Epithelial cell of proximal tubule (primary cell): ENCODE data around the gene CT47C1. TPM values are rescaled to one million over a fixed set of nuclear protein-coding genes. Genes with fewer than 3 reads are reported as not detected.

Experiments
- DNase-seq: peaks from one replicate; pipeline ENCODE4 v3.0.0-alpha.2; 2011; ENCODE audit warnings: low read depth
- H3K4me3 ChIP-seq: 2 replicates; pipeline ENCODE4 v1.5.1; 2011; ENCODE audit warnings: low read depth, mild to moderate bottlenecking, low read length
- total RNA-seq: library from RNA; depleted of rRNA; stranded (reverse); fragments of >200 nt; gene quantifications from 2 replicates; pipeline ENCODE4 v1.2.3, GENCODE V29; 2015
- TF ChIP-seq, protein P1 (sequence below): conservative IDR thresholded peaks from 2 replicates; pipeline ENCODE4 v1.5.1; 2012; ENCODE audit warnings: low read depth, mild to moderate bottlenecking, low read length

CT47C1 gene
- total RNA-seq, 1 donor from 2014 or later, result not detected

DNA sequence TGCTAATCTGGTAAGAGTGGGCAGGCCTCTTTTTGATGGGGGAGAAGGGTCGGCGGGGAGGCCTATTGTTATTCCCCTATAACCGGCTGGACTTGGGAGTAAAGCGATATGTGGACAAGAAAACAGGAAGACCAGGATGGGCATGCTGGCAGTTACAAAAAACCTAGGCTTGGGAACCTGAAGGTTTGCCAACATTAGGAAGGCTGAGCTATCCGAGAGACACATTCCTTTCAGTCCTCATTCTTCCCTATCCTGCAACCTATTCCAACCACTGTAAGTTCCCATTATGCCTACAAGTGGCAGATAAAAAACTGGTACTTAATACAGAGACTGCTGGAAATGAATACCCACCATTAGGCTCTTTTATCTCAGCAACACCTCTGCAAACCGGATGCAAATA, 32.4 kb upstream of the CT47C1 start:
- TF ChIP-seq, protein P1, sequence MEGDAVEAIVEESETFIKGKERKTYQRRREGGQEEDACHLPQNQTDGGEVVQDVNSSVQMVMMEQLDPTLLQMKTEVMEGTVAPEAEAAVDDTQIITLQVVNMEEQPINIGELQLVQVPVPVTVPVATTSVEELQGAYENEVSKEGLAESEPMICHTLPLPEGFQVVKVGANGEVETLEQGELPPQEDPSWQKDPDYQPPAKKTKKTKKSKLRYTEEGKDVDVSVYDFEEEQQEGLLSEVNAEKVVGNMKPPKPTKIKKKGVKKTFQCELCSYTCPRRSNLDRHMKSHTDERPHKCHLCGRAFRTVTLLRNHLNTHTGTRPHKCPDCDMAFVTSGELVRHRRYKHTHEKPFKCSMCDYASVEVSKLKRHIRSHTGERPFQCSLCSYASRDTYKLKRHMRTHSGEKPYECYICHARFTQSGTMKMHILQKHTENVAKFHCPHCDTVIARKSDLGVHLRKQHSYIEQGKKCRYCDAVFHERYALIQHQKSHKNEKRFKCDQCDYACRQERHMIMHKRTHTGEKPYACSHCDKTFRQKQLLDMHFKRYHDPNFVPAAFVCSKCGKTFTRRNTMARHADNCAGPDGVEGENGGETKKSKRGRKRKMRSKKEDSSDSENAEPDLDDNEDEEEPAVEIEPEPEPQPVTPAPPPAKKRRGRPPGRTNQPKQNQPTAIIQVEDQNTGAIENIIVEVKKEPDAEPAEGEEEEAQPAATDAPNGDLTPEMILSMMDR, result no peak
- no peak for DNase-seq
- H3K4me3 ChIP-seq, result no peak overlapping the region

DNA sequence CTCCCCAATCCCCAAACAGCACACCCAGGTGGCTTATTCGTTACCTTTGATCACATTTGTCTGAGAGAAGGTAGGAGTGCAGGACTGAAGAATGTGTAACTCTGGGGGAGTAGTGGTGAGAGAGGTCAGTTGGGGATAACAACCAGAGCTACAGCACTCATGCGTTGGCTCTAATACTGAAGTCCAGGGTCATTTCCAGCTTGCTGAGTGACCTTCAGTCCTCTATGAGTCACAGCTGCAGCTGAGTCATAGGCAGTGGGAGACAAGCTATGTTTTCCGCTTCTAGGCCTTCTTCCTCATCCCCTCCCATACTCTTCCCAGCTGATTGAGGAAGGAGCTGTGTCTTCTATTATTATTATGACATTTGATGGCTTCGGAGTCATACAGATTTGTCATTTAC, 31.6 kb upstream of the CT47C1 start:
- DNase-seq, result peak; percentile 49
- H3K4me3 ChIP-seq, result no peak overlapping the region
- TF ChIP-seq, protein P1, result no peak

DNA sequence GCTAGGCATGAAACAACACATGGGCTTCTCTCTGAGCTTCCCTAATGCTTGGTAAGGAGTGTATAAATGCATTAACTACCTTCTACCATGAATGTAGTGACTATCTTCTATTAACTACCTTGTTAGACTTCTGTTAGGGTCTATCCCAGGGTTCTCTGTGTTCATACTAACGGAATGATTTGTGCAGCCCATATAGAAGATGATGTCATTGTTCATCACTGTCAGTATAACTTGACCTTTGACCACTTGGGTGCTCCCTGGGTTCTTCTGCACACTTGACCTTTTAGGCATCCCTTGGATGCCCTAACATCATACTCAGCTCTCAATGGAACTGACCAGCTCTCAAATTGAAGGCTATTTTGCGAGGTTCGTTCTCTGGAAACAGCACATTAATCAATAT, 30.8 kb upstream of the CT47C1 start:
- H3K4me3 ChIP-seq, result no peak overlapping the region
- DNase-seq, result no peak
- TF ChIP-seq, protein P1, result no peak

DNA sequence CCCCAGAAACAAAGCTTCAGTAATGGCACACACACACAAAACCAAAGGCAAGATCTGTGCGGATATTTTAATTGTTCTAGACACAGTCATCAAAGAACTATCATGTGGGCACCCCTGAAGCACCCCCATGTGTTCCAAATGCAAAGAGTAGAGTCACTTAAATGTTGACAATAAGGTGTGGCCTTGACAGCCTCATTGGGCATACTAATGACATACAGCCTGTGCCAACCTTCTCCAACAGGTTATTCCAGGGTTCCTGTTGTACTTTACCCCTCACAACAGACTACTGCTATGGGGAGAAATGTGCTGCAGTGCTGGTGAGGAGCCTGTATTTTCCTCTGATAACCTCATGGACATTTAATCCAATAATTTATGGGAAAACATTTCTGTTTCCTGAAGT, 29.8 kb upstream of the CT47C1 start:
- TF ChIP-seq, protein P1, result no peak
- DNase-seq, result no peak
- H3K4me3 ChIP-seq, result no peak overlapping the region

DNA sequence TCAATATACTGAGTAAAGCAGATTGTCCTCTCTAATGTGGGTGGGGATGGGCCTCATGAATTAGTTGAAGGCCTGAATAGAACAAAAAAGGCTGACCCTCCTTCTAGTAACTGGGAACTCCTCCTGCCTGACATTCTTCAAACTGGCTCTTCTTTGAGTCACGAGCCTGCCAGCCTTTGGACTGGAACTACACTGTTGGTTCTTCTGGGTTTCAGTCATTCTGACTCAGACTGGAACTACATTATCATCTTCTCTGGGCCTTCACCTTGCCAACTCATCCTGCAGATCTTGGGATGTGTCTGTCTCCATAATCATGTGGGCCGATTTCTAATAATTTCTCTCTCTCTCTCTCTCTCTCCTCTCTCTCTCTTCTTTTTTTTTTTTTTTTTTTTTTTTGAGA, 26.9 kb upstream of the CT47C1 start:
- peak; percentile 6 for DNase-seq
- TF ChIP-seq, protein P1, result no peak
- H3K4me3 ChIP-seq, result no peak overlapping the region

DNA sequence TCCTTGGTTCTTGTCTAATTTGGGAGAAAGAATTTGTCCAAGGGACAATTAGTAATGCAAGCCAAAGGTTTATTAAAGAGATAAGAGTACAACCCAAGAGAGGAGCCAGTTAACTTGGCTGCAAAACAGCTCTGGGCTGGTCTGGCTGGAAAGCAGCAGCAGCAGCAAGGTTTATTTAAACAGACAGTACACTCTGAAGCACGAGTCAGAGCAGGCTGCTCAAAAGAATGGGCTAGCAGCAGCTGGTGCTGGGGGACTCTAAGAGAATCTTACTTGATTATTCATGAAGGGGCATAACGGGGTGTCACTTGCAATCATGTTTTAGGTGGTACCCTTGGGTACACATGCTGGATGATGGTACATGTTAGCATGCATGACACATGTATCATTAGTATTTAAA, 17.1 kb upstream of the CT47C1 start:
- TF ChIP-seq, protein P1, result no peak
- no peak overlapping the region for H3K4me3 ChIP-seq
- no peak for DNase-seq

DNA sequence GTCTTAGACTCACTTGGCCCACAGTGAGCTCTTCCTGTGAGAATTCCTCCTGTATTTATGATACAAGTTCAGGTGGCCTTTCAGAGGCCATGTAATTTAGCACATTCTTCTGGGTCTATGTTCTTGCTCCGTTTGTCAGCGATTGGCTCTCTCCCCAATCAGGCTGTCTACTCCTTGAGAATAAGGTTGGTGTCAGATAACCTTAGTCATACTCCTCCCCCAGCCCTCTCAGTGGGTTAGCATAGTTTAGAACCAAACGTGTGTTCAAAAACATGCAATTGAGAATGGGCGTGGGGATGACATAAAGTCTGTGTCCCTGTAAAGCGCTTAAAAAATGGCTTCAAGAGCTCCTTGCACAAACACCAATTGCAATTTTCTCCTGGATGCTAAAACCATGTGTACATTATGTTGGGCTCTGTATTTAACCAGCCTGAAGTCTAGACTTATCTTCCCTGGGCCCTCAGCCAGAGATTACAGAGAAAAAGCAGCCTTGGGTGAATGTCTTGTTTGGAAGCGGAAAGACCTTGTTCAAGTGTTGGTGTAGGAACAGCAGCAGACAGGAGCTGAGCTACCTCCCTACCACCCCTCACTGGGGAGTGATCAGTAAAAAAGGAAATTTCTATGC, 9.9 kb upstream of the CT47C1 start:
- no peak overlapping the region for H3K4me3 ChIP-seq
- DNase-seq, result no peak
- TF ChIP-seq, protein P1, result no peak
